HG02759 (cell line): ENCODE measurements around the gene KYNU.

Source experiments
- ATAC-seq: cut with Tn5 transposase; IDR thresholded peaks from one replicate; pipeline ENCODE4 v1.9.1; 2021; ENCODE audit warnings: mild to moderate bottlenecking, moderate library complexity; ENCODE audit not compliant: unreplicated experiment

Gene KYNU

DNA sequence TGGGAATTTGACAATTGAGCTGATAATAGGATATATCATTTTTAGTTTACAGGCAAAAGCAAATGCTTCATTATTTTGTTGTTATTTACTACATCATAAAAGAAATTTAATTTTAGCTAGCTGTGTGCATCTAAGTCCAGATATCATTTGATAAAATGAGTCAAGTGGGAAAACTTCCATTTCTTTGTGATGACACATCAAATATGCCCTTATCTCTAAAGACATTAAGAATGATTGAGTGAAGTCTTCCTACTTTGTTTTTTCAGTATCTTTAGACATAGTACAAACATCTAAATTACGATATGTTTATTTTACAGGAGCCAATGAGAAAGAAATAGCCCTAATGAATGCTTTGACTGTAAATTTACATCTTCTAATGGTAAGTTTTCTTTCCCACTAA lies 77.0 kb downstream of the KYNU start:
- ATAC-seq = no peak

DNA sequence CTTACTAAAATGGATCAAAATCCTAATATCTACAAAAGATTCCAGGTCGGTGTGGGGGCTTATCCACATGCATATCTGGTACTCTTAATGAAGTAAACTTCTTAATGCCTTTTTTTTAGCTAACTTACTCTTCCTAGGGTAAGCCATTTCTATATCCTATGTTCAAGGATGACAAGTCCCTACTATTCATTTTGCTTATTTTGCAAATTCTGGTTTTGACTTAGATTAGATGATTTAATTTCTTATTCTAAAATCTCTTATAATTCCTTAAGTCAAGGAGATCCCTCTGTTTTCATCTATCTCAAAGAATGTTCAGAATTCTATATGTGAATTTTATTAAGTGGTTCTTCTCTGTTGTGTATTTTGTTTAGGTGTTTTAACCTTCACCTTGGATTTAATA lies 79.7 kb downstream of the KYNU start:
- ATAC-seq = no peak

DNA sequence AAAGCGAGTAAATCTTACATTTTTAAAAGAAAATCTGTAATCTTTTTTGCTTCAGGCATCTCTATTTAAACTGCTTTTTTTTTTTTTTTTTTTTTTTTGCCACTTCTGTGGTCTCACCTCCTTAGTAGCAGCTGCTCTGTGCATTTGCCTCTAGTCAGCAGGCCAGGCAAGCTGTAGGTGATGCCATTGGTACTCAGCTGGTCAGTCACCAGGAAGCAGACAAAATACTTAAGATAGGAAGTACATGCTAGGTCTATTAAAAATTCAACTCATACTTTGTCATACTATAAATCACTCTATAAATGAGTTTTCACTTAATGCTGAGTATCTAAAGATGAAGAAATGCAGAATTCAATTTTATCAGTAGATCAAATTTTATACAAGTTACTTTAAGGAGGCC lies 83.7 kb downstream of the KYNU start:
- no peak for ATAC-seq

DNA sequence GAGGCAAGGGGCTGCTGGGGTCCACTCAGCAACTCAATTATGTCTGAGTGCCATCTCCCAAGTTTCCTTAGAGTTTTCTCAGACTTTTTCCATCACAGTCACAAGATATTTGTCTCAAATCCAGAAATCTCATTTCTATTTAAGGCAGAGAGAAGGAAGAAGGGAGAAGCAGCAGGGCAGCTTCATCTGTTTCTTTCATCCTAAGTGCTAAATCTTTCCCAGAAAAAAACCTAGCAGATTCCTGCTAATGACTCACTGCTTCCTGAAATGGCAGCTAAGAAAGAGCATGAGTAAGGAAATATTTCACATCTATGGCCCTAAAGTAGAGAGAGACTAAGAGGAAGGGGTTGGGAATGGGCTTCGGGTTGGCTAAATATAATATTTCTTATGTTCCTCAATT lies 88.0 kb downstream of the KYNU start:
- no peak for ATAC-seq

DNA sequence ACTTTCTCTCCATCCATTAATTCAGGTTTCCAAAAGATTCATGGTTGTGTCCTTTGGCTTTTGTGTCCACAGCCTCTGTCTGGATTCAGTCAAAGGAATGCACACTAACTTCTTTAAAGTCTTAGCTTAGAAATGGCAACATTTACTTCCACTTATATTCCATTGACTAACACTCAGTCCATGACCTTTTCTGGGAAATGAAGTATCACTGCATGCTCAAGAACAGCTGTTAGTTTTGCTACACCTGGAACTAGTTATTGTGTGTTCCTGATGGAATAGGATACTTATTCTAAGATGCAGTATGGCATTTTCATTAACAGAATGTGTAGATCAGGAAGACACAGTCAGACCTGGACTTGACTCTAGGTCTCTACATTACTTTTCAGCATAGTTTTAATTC lies 88.8 kb downstream of the KYNU start:
- no peak for ATAC-seq

DNA sequence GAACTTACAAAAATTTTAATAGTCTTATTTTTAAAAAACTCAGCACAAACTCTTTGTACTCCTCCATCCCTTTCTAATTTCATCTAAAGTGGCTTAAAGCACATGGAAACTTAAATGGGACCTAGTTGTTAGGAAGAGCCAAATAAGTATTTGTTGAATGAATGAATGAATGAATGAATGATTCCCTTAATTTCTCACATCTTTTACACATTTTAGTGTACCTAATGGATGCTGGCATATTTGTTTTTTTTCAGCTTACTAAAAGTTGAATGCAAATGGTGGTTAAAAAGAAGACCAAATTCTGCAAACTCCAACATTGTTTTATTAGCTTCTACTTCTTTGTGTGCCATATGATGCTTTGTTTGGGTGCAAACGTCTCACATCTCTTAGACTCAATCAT lies 89.6 kb downstream of the KYNU start:
- ATAC-seq = no peak

DNA sequence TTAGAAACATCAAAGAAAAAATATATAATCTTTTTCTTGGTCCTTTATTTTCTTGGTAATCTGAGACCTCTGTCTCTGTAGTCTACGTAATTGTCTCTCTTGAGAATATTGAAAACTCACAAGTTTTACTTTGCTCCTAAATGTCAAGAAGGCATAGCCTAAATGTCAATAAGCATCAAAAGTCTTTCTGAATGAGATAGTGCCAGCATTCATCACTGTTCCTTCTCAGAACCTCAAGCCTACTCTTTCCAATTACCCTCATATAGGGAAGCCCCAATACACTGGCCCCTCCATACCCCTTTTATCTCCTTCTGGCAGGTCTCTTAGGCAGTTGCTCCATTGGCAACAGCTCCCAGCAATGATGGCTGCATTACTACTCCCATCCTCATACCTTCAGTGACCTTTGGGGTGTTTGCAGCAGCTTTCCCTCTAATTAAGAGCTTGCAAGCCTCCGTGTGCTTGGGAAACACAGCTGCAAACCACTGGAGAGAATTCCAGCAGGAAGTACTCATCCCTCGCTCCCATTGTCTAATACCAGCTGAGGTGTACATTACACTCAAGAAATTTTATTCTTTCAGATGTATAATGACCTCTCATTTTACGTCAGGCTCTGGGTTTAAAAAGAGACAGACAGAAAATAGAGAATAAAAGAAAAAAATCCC lies 95.8 kb downstream of the KYNU start:
- ATAC-seq = no peak

DNA sequence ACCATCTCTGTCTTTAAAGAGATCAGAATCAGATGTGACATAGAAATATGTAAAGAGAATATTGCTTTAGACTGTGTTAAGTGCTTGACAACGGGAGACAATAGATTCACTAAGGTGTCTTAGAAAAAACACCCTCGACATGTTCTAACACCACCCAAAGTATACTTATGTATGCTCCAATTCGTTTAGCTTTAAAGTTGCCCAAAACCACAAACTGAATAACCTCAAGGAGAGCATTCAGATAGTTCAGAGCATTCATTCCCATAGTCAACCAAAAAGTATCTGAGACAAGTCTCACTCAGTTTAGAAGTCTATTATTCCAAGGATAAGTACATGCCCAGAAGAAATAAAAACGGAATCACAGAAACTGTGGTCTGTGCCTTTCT lies 96.4 kb downstream of the KYNU start:
- ATAC-seq = peak; percentile 22

DNA sequence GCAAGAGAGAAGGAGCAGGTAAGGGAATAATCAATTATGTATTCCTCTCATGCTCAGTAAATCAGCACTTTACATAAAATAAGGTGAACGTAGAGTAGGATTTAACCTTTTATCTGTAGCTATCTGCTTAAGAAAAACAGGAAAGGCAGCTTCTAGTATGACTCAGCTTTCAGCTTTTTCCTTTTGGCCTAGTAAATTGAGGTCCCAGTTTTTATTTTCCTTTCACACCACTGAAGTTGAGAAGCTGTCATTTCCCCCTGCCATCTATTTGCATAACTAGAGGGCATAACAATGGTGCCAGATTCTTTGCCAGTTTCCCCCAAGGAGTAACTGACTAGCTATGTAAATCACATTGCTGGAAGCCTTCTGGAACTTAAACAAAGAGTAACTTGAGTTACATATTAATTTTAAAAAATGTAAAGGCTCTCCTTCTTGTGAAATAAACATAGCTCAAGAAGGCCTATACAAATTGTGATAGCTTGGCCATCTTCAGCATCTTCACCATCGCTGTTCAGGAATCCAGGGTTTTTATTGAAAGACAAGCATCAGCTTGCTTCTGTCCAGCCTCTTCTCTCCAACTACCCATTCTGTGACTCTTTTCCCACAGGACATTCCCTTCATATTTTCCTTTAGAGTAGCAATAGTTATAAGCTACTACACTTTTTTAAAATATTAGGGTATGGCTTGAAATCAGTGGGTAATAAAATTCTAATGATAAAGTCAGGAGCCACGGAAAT lies 97.0 kb downstream of the KYNU start:
- ATAC-seq = peak; percentile 52

DNA sequence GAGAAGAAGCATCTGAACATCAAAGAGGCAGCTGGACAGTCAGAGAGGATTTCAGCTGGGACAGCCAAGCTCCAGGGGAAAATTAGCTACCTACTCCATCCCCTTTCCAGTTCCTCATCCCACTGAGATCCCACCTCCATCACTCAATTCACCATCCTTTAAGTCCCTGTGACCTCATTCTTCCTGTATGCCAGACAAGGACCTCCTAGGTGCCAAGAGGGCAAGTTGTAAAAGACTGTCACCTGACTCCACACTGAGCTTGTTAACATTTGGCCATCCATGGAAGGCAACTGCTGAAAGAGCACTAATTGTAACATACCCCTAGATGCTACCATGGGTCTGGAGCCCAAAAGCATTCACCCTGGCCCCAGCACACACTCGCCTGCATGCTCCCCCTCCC lies 97.8 kb downstream of the KYNU start:
- no peak for ATAC-seq

DNA sequence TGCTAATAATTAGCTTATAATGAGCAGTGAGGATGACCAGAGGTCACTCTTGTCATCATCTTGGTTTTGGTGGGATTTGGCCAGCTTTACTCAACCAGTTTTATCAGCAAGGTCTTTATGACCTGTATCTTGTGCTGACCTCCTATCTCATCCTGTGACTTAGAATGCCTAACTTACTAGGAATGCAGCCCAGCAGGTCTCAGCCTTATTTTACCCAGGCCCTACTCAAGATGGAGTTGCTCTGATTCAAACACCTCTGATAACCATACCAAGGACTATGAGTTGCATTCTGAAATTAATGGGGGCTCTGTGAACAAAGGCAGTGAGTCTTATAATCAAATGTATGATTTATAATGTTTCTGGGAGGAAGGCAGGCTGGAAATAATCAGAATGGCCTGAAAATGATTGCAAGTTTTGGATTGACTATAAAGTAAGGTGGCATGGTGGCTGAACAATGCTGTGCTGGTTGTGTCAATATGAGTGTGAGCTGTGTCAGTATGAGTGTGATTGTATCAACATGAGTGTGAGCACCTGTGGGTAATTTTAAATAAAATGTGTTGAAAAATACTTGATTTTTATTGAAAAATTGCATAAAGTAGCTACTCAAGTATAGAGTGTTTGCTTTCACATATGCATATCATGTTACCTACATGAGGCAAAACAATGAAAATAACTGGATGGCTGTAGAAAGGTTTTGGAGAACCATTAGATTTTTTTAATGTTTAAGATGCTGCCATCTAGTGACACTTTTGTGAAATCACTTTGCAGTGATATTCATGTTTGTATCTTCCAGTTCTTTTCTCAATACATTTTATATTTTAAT lies 103.0 kb downstream of the KYNU start:
- peak; percentile 42 for ATAC-seq

DNA sequence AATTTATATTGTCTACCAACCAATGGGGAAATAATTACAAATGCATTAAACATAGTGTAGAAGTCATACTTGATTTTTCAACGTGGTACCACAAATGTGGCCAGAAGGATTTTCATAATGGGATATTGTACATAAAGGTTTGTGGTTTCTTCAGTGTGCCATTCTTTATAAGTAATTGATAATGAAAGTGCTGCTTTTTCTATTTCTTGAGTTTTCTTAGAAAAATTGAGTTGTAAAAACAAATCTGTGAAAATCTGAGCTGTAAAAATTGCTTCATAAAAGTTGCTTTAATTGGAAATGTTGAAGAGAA lies 103.6 kb downstream of the KYNU start:
- ATAC-seq = no peak

DNA sequence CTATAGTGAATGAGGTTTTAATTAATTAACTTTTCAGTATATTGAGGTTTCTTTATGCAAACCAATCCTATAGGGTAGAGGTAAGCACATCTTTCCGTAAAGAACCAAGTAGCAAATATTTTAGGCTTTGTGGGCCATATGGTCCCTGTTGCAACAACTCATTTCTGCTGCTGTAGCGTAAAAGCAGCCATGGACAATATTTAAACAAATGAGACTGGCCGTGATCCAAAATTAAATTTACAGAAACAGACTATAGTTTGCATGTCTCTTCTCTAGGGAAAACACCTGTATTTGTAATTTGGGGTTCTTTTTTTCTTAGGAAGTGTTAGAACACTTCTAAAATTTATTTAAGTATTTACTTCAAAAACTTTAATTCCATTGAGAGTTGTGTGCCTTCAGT lies 104.3 kb downstream of the KYNU start:
- no peak for ATAC-seq

DNA sequence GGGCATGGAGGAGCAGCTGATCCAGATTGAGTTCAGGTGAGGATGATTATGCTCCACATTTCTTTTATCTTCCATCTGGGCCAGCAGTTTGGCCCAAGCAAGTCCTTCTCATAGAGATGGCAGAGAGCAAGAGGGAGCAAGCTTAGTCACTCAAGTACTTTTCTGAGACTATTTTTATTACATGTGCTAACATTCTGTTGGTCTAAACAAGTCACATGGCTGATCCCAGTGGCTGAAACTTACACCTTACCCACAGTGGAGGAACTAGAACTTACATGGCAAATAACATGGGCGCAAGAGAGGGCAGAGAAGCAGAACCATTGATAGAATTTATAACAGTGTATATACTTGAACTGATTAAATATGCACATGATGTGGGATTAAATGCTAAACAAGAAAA lies 105.7 kb downstream of the KYNU start:
- ATAC-seq = peak; percentile 73

DNA sequence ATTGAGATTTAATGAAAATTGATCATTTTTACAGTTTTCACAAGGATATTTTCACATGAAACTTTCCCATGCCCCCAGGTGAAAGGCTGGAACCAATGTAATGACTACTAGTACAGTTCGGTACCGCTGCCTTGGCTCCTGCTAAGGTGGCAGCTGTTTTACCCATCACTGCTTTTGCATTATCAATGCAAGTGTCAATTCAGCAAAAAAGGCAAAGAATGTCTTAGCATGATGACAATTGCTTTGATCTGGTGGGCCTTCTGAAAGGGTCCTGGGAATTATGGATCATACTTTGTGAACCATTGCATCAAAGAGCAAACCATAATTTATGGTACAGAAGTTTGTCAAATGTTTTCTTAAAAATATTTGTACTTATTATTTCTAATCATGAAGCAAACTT lies 107.2 kb downstream of the KYNU start:
- ATAC-seq = no peak

DNA sequence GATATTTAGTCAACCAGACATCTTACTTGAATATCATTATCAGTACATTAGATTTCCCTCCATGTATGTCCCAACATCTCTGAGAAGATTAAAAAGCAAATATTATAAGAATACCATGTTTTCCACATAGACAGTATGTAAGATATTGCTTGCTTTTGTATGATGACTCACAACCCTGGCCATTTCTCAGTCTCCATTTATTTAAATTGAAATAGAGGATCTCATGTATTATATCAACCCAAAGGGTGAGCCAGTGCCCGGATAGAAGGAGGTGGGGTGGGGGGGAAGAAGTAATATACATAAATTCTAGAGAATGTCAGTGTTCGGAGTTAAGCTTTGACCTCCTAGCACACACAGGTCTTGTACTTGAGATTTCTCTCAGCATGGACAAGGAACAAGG lies 109.6 kb downstream of the KYNU start:
- no peak for ATAC-seq

DNA sequence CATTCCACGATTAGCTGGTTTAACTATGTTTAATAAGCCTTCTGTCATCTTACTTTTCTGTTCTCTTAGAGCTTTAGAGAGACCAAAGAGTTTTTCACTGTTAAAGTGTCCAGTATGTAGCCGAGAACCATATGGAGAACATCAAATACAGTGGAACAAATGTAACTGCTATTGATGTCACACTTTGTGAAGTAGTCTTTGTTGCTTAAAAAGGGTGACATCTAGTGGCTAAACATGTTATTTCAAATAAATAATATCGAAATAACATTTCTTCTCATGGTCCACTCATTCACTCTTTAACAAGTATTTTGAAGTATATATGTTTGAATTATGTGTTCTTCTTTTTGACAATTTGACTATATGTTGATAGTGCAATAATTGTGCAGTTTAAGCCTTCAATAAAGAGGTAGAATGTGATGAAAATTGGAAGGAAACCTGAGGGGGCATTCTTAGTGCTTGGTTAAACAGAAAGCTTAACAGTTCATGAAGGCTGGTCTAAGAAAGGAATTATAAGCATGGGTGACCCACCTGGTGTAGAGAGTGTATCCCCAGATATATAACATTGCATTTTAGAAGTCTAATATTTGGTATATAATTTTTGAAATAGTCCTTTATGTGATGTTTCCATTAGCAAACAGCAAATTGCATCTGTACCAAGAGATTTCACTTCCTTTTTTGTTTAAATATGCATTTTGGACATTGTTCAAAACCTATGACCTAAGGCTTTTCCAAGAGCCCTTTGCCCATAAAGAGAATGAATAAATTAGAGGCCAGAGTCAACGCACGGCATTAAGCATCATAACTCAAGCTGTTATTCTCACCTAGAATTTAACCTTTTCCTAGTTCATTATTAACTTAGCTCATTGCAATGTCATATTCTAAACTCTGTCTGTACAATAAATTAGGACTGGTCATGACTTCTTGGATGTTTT lies 112.1 kb downstream of the KYNU start:
- ATAC-seq = peak; percentile 62

DNA sequence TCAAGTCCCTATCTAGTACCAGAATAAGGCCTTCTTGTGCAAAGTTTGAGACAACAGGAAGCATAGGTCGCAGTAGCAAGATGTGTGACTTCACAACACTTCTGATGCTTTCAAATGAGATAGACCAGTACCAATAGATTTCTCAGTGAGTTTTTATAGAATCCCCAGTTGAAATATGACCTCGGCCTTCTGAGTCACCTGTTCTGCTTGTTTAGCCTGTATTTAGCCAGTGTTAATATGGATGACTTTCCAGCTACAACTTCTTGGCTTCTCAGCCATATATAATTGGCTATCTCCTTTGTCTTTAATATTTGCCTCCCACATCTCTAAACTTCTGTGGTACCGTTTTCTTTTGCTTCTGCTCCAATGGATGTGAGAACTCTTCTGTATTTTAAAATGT lies 113.8 kb downstream of the KYNU start:
- ATAC-seq = no peak

DNA sequence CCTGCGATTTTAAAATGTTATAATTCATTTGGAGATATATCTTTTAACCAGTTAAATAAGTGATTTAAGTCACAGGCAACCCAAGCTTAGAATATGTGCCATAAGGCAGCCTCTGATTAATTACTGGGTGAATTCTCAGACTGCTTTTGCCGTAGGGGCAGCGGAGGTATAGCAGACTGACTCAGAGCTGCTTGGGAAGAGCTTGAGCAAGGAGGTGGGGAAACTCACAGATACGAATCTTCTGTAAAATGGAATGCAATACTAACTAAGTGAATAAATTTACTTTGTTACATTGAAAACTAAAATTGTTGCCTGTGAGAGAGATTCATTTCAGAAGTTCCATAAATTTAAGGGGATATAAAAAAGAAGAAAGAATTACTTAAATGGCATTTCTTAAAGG lies 115.4 kb downstream of the KYNU start:
- no peak for ATAC-seq

DNA sequence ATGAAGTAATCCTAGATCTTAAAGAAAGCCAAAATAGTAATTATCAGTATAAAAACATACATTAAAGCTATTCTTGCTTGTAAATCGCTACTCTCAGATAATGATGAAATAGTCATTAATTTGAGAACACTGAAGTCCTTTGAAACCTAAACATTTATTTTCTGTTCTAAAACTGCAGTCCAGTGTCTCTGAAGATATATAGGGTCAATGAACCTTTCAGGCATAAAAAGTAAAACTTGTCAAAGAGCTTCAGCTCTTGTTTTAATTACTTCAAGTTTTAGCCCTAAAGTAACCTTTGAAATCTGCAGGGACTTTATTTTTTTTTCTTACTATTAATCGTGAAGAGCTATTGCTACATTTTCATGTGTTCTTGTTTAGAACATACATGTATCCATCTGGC lies 116.3 kb downstream of the KYNU start:
- ATAC-seq = no peak

DNA sequence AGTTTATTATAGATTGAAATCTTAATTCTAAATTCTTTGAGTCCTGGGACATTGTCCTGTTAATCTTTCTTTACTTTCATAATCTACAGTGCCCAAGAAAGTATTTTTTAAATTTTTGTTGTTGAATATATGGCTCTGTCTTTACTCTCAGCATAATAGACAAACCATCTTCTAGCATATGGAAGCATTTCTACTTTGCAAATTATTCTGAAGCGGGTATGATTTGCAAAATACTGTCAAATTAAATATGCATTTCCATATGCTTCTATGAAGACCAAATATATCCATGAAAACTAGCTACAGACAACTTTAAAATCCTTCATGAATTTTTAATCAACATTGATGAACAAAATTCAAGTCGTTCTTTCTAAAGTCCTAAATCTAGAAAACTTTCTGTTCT lies 117.2 kb downstream of the KYNU start:
- ATAC-seq = no peak
